Pons (tissue), 1 donor: ENCODE measurements around the gene ITGA1.
A peak's percentile ranks its signal among the peaks of the same experiment; 100 is the strongest.
"Not testable (repeated sequence)": the region's sequence is repeated elsewhere in the genome, so short reads cannot be mapped to it uniquely, and the experiment has no call there.

Experiments used
- DNase-seq: peaks from one replicate; pipeline ENCODE4 v3.0.0-alpha.2; 2016; ENCODE audit warnings: low spot score

Gene ITGA1

DNA sequence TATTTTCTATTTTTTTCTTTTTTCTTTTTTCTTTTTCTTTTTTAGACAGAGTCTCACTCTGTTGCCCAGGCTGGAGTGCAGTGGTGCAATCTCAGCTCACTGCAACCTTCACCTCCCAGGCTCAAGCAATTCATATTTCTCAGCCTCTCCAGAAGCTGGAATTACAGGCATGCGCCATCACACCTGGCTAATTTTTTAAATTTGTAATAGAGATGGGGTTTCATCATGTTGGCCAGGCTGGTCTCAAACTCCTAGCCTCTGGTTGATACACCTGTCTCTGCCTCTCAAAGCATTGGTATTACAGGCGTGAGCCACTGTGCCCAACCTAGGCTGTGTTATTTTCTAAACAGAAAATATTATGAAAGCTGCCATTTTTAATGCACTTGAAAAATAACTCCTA is 78.3 kb downstream of the ITGA1 start:
- DNase-seq = not testable (repeated sequence)

DNA sequence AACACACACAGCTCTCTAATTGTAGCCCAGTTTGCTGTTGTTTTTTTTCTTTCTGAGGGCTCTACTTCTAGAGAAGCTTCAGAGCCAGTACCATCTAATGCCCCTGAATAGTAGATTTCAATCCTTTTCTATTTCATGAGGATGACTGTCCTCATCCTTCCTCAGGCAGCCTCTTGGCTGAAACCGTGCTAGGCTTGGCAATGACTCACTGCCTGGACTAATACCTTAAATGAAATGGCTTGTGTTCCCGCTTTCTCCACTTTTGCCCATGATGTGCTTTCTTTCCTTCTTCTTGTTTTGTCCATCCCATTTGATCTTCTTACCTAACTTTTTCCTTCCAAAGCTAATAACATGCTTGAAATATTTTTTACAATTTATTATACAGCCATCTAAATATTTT is 80.1 kb downstream of the ITGA1 start:
- DNase-seq = no peak

DNA sequence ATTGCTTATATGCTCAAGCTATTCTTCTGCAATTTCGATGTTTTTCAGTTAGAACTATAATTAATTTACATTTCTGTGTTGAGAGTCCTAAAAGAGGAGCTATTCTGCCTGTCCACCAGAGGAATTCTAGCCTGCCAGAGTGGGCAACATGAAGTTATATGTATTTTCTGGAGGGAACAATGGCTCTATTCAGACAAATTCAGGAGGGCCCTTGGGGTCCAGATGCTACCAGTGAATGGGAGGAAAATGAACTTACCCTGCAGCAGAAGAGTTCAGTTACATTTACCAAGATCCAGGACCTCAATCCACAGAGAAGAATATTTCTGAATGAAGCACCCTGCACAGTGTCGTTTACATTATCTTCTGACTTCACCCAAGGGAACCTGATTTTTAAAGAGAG is 80.7 kb downstream of the ITGA1 start:
- no peak for DNase-seq

DNA sequence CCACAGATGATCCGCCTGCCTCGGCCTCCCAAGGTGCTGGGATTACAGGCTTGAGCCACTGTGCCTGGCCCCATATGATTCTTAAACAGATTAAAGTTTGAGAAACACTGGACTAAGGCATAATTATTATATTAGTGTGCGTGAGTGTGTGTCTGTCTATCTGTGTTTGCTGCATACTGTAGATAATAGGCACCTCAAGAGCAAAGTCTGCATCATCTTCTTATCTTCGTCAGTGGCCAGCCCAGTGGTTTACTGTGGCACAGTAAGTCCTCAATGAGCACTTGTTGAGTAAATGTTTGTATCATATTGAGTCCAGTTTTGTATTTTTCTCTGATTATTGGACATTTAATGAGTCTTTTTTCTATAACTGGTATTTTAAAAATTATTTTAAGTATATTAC is 81.7 kb downstream of the ITGA1 start:
- no peak for DNase-seq

DNA sequence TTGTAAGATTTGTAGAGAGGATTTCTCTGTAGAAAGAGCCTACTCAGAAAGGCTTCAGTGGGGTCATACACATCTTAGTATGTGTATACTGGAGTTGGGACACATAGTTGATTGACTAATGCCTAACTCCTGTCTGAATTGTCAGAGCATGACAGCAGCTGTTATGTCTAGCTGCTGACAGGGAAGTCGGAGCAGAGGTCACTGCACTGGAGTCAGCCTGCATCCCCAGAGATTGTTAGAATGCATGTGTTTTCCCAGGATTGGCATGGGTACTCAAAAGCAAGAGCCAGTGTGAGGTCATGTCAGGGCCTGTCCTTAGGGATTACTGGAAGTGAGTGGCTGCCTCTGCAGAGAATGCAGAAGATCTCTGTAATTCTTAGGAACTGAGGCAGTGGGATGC is 82.7 kb downstream of the ITGA1 start:
- no peak for DNase-seq

DNA sequence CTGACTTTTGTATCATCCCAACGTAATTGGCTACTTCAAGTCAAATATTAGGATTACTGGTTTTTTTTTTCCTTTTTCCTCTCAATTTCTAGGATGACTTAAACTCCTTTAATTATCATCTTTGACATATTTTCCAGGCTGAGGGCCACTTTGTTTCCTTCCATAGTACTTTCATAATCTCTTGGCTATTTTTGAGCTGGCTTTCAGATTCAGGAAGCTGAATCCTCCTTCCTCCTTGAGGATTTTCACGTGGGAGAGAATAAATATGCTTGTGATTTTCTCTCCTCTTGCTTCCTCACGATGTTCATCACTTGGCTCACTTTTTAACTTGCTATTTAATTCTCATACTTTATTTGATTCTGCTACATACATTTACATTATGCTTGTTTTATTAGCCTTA is 88.1 kb downstream of the ITGA1 start:
- no peak for DNase-seq

DNA sequence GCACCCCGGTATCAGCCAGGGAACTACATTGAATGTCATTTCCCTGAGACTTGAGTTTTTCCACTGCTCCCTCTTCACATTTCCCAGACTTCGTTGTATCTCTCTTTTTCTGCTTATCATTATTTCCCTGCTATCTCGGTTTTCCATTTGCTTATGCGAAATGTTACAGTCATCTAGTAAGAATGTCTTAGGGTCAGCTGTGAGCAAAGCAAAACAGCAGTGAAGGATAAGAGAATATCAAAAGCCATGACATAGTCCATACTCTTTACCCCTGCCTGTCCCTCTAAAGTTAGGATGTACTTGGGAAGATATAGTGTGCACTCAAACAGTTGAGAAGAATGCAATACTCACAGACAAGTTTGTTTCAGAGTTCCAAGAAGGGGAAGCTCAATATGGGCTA is 88.7 kb downstream of the ITGA1 start:
- no peak for DNase-seq

DNA sequence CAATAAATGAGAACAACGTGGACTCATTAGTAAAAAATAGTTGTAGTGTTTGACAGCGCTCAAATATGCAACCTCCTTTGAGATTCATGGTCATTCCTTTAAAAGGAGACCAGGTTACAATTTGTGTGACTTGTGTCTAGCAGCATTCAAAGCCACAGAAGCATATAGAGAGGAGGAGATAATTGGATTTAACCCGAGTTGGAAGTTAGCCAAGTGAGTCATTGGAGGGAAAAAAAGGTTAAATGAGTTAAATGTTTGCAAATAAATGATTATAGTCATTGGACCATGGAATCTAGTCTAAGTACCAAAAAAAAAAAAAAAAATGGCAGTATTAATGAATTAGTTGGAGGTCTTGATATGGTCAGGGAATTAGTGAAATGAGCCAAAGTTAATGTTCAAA is 90.9 kb downstream of the ITGA1 start:
- DNase-seq = no peak

DNA sequence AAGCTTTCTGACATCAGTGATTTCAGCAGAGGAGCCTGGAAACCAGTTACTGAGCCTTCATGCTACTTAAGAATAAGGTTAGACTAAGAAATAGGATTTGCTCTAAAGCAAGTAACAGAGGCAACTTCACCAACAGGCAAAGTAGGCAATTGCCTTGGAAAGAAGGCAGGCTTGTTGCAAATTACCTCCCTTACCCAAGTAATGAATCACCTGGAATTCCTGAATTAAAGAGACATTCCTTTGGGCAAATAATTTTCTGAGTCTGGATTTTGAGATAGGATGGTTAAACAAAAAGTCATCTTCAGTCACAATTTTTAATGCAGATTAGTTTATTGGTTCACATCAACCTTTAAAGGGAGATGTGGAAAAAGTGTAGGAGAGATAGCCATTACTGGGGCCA is 92.8 kb downstream of the ITGA1 start:
- no peak for DNase-seq

DNA sequence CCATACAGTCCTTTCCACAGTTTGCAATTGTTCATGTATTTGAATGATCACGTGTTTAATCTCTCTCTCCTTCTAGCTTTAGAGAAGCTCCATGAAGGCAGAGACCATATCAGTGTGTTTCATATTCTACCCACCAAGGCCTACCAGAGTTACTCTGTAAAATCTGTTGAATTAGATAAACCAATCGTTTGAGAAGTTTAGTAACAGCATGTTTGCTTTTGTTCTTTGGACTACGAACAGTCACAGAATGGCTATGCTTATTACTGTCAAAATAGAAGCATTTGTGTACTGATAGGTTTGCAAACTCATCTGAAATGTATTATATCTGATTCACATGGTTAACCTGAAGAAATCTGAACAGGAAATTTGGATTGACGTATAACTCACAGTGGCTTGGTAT is 93.8 kb downstream of the ITGA1 start:
- DNase-seq = no peak

DNA sequence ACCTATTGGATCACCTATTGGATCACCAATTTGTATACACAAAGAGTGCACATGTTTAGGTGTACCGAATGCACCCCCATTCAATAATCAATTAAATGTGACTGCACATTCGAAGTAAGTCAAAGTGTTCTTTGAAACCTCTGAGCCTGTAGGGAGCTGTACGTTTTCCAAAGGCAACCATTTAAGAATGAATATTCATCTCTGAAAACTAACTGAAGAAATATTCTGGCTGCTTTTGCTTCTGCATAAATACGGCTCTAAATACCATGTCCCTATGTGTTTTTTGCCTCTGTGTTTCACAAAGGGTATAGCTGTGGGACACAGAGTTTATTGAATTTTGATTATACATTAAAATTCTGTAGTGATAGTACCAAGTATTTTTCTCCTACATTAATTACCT is 95.4 kb downstream of the ITGA1 start:
- DNase-seq = no peak

DNA sequence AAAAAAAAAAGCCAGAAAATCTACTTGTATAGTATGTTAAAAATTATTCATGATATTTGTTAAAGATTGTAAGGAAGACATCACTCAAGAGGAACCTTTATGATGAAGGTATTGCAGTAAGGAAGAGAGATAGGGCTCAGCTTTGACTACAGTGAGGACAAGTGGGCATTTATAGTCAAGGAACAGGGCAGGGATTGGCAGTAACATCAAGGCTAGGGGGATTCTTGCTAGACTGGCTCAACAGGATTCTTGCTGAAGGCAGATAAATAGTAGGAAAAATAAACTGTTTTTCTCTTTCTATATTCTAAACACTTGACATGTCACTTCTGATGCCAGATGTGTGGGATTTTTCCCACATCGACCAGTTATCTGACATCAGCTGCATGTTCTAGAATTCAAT is 96.7 kb downstream of the ITGA1 start:
- DNase-seq = no peak

DNA sequence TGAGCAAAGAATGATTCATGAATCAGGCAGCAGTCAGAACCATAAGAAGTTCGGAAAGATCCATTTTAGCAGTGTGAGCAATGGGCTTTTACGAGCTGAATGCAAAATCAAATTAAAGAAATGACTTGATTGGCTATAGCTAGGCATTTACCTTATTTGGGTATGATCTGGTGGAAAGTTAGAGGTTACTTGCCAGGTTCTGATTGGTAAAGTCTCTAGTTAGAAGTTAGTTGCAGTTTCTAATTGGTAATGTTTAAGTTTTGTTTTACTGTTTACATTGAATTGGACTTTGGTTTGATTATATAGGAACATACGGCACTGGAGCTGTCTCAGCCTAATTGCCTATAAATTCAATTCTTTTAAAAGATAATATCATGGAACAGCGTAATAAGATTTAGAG is 97.9 kb downstream of the ITGA1 start:
- DNase-seq = no peak

DNA sequence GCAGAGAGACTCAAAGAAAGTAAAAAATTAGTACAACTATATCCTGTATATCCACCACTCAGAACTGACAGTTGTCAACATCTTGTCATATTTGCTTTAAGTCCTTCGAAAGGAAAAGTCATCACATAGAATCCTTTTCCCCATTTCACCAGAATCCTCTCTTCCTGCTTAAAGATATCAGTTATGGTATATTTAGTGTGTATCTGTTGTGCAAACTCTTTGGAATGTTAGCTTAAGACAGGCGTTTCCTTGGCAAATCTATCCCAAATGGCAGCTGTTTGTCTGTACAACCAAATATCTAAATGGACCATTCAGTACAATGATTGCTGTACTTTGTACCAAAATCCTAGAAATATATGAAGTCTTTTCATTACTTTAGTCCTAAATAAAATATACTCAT is 98.5 kb downstream of the ITGA1 start:
- no peak for DNase-seq

DNA sequence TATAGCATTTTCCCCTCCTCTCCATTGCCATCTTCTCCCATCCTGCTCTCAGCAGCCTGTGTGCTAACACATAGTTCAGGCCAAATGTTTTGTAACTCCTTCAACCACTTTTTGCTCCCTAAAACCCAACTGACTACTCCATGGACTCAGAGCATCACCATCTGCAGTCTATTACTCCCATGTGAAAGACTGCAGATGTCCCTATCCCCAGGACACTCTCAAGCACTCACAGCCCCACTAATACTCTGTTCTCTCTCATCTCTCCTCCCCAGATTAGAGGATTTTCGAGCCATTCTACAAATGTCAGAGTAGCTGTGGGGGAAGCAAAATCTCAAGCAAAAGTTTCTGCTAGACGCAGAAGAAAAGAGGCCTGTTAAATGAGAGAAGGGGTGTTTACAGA is 99.3 kb downstream of the ITGA1 start:
- DNase-seq = no peak

DNA sequence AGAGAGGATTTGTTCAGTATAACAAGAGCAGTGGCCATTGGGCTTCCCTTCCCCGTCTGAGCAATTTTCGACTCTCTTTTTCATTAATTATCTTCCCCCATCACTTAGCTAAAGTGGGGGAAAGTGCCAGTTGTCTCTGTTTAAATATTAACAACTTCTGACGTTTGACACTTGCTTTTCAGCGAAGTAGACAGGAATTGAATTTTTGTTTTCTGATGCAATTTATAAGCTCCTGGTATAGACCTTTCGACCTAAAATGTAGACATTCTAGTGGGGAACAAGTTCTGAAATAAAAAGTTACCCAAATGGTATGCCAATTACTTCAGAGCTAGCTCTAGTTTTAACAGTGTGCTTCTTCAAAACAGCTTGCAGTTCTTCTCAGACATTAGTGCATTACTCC is 100.6 kb downstream of the ITGA1 start:
- DNase-seq = no peak

DNA sequence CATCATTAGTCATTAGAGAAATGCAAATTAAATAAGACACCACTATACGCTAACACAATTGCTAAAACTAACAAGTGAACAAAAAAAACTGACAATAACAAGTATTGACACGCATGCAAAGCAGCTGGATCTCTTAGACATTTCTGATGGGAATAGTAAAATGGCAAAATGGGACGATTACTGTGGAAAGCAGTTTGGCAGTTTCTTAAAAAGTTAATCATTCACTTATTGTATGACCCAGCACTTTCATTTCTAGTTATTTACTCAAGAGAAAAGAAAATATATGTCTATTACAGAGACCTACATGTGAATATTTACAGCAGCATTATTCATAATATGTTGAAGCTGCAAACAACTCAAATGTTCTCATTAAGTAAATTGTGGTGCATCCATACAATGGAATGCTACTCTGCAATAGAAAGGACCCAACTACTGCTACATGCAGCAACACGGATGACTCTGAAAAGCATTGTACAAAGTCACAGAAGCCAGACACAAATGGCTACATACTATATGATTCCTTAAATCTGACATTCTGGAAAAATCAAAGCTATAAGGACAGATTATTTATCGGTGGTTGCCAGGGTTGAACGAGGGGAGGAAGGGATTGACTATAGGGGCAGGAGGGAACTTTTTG is 104.6 kb downstream of the ITGA1 start:
- DNase-seq = no peak

DNA sequence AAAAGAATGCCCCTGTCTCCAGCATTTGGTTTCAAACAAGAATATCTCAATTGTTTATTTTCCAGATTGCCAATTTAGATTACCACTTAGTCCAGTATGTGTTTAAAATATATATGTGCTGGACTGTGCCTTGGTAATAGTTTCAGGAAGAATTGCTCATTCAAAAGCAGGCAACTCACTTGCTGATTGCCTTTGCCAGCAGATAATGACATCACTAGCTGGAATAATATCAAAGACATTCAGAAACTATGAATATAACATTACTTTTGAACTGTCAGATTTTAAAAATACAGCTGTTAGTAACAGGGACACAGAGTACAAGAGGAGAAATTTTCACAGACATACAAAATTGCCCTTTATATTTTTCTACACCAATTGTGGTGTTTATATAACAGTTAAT is 105.4 kb downstream of the ITGA1 start:
- DNase-seq = peak; percentile 41

DNA sequence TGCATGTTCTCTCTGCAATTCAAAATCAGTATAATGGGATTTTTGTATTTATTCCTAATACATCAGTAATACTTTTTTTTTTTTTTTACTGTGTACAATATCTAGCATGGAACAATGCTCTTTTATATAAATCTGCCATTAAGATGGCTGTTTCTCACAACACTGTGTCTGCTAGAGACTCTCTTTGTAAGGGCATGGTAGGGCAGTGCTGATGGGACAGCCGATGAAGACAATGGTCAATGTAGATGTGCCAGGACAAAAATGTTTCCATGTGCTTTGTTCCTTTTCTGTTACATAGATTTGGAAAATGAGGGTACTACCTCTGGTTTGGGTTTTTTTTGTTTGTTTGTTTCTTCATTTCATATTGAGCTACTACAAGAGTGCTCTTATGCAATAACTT is 106.1 kb downstream of the ITGA1 start:
- DNase-seq = peak; percentile 63

DNA sequence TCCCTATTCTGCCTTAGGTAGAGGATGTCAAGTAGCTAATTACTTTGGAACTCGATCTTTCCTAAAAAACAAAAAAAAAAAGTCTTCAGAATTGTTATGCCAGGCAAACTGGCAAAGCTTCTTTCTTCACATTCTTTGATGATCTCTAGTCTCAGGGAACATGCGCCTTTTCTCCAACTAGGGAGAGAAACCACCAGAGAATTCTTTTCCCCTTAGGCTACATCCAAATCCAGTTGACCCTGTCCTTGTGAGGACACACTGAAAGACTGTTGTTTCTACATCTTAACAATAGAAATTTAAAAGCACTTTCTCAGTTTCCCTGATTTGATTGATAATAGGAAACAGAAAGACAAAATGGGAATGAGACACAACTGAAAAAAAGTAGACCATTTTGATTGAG is 106.7 kb downstream of the ITGA1 start:
- no peak for DNase-seq

DNA sequence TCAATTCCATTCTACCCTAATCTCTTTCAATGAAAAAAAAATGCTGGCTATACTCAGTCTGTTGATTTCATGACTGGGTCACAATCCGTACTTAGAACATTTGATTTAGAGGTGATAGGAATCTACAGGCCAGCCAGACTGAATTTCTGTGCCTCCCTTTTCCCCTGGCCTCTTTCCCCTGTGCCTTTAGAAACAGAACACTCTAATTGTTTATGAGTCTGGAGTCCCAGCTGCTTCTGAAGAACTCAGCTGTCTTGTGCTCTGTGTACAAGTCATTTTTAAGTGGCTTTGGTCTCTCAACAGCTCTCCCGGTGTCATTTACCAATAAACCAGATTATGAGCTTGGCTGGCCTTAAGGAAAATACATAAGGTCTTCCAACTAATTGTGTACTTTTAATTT is 107.4 kb downstream of the ITGA1 start:
- DNase-seq = no peak

DNA sequence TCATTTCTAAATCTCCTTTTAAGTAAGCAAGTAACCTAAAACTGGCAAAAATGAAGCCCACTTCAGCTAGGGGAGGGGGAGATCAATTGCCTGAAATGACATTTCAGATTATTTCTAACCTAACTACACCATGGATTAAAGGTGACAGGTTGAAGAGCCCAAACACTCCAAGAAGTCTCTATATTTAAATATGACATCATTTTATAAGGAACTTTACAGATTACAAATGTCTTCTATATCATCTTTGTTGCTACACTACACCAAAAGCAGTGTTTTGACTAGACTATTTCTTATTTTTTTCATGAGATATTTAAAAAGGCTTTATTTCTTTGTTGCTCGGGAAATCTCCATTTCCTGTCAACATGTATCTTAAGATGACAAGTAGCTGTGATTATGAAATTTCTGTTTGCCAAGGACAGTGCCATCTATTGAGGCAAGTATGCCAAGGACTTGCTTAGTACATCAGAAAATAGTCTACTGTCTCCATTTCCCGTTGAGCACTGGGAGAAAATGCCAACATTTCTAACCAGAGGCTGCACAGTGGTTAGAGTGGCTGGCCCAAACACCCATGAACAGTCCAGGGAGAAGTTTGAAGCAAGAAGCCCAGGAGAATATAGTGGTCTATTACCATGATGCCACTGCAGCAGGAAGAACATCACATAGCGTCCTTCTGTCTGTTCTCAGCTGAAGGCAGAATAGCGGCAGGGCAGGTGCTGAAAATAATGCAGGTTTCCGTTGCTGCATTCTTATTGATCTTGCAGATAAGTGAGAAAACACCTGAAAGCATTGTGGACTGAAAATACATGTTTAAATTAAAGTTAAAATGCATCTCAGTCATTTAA is 108.1 kb downstream of the ITGA1 start:
- DNase-seq = no peak

DNA sequence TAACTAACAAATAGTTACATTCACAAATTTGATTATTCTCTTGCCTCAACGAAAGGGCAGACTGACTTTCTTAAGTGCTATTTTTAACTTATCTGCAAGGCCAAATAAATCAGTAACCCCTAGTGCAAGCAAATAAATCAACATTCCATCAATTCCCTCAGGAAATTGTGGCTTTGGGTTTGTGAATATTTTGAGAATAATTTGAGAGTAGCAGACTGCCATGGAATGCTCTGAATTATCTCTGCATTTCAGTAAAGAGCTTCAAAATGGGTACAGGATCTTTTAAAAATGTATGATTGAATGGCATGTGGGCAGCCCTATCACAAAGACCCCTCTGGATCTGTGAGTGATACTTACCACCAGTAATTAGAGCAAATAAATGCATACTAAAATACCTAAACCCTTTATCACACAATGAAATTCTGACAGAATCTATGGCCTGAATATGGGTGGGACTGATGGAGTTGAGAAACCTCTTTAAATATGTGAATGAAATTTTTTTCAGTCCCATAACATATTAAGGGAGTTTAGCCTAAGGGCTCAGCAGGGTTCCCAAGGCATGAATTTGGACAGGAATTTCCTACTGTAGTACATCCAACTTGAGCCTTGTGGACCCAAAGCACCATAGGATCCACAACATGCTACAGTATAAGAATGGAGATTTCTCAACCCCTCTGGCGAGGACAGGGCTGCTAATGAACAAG is 109.0 kb downstream of the ITGA1 start:
- DNase-seq = no peak
